ENCODE data around the gene ZNF831.

Gene ZNF831

DNA sequence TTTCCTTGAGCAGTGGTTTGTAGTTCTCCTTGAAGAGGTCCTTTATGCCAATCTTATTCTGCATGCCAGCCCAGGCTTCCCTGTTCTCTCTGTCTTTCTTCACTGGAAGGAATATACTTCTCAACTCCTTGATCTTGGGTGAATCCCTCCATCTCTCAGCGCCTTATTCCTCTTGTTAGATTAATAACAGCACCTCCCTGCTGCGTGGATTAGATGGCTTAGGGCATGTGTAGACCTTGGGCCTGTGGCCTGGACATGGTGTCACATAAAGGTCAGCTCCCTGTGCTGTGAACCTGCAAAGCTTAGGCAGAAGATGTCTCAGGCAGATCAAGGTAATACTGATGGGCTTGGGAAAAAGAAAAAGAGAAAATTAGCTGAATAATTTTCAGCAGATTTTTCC is 18.3 kb downstream of the ZNF831 start:
- Histone ChIP-seq H3K9me2 (replicated peaks; ENCODE audit: control insufficient read depth, low read length) (no peaks in the 10 kb centered on the region), H3K4me2 (ENCODE audit: low read length) (peak overlapping the region; percentile 49), H3K9me3 (ENCODE audit: control insufficient read depth, insufficient read depth, low read length) (no peaks in the 10 kb centered on the region), H3K4me1 (ENCODE audit: control insufficient read depth, low read length) (peaks cover 22% of the 10 kb centered on the region), H3K4me3 (ENCODE audit: low read length) (peak overlapping the region; percentile 44), H3F3A (ENCODE audit: control insufficient read depth, insufficient read depth) (no peaks in the 10 kb centered on the region), H3K27me3 (ENCODE audit: control insufficient read depth, low read length) (no peaks in the 10 kb centered on the region), H3K36me3 (ENCODE audit: control insufficient read depth, low read length) (no peaks in the 10 kb centered on the region), H3K79me2 (ENCODE audit: control insufficient read depth, low read length) (peaks cover 9% of the 10 kb centered on the region), H4K20me1 (ENCODE audit: control insufficient read depth, insufficient read depth, low read depth, low read length) (no peaks in the 10 kb centered on the region), H3K27ac (ENCODE audit: low read depth, low read length) (peak overlapping the region; percentile 34)
- TF ChIP-seq CTCF (IDR thresholded peaks at IDR 0.05; ENCODE audit: low read depth, low read length, poor library complexity, severe bottlenecking) (no peak), EZH2phosphoT487 (IDR thresholded peaks at IDR 0.05; ENCODE audit: borderline replicate concordance, low read length) (no peak)

DNA sequence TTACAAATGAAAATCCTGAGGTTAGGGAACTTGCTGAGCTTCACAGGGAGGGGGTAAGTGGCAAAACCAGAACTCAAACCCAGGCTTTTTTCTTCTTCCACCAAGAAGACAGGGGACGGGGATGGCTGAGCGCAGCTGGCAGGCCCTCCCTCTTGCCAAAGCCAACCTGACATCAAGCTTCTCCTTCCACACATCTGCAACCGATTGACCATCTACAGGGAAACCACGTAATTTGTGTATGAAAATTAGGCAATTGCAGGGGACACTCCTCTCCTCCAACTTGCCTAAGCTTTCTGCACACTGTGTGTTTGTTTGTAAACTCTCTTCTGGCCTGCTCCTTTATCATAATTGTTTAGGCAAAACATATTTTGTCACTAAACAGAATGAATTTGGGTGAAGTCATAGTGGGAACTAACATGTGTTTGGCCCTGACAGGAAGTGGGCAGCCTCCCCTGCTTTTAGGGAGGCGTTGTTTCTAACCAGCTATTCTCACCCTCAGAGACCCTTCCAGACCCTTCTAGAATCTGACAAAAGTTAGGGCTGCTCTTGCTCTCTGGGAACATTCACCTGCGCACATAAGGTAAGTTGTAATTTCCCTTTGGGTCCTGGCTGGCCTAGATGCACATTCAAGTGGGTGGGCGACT is 18.9 kb downstream of the ZNF831 start:
- no peak for TF ChIP-seq CTCF (IDR thresholded peaks at IDR 0.05; ENCODE audit: low read depth, low read length, poor library complexity, severe bottlenecking)
- H3K27ac ChIP-seq (ENCODE audit: low read depth, low read length): peak overlapping the region; percentile 34

DNA sequence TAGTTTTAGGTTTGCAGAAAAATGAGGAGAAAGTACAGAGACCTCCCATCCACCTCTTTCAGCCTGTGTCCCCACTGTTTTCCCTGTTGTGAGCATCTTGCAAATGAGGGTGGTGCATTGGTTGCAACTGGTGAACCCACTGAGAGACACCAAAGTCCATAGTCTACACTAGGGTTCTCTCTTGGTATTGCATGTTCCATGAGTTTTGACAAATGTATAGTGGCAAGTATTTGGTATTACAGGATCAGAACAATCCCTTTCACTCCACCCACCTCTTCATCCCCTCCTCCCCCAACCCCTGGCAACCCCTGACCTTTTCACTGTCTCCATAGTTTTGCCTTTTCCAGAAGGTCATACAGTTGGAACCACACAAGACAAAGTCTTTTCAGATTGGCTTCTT is 20.1 kb downstream of the ZNF831 start:
- Histone ChIP-seq H3K27ac (ENCODE audit: low read depth, low read length) (no peak overlapping the region), H3K27me3 (ENCODE audit: control insufficient read depth, low read length) (no peaks in the 10 kb centered on the region), H3K79me2 (ENCODE audit: control insufficient read depth, low read length) (peaks cover 9% of the 10 kb centered on the region), H3K4me3 (ENCODE audit: low read length) (no peak overlapping the region), H3K9me3 (ENCODE audit: control insufficient read depth, insufficient read depth, low read length) (no peaks in the 10 kb centered on the region), H4K20me1 (ENCODE audit: control insufficient read depth, insufficient read depth, low read depth, low read length) (no peaks in the 10 kb centered on the region), H3K4me2 (ENCODE audit: low read length) (no peak overlapping the region), H3K36me3 (ENCODE audit: control insufficient read depth, low read length) (no peaks in the 10 kb centered on the region), H3K9me2 (replicated peaks; ENCODE audit: control insufficient read depth, low read length) (no peaks in the 10 kb centered on the region), H3K4me1 (ENCODE audit: control insufficient read depth, low read length) (peaks cover 22% of the 10 kb centered on the region), H3F3A (ENCODE audit: control insufficient read depth, insufficient read depth) (no peaks in the 10 kb centered on the region)
- TF ChIP-seq EZH2phosphoT487 (IDR thresholded peaks at IDR 0.05; ENCODE audit: borderline replicate concordance, low read length): no peak
- no peak for TF ChIP-seq CTCF (IDR thresholded peaks at IDR 0.05; ENCODE audit: low read depth, low read length, poor library complexity, severe bottlenecking)

More for the DNA sequence above, 18.9 kb downstream of the ZNF831 start:
- Histone ChIP-seq H3K4me2 (ENCODE audit: low read length) (peak overlapping the region; percentile 49), H3K4me1 (ENCODE audit: control insufficient read depth, low read length) (peaks cover 22% of the 10 kb centered on the region), H3K36me3 (ENCODE audit: control insufficient read depth, low read length) (no peaks in the 10 kb centered on the region), H3K4me3 (ENCODE audit: low read length) (peak overlapping the region; percentile 44), H3K9me3 (ENCODE audit: control insufficient read depth, insufficient read depth, low read length) (no peaks in the 10 kb centered on the region), H3K27me3 (ENCODE audit: control insufficient read depth, low read length) (no peaks in the 10 kb centered on the region), H4K20me1 (ENCODE audit: control insufficient read depth, insufficient read depth, low read depth, low read length) (no peaks in the 10 kb centered on the region), H3F3A (ENCODE audit: control insufficient read depth, insufficient read depth) (no peaks in the 10 kb centered on the region), H3K79me2 (ENCODE audit: control insufficient read depth, low read length) (peaks cover 9% of the 10 kb centered on the region), H3K9me2 (replicated peaks; ENCODE audit: control insufficient read depth, low read length) (no peaks in the 10 kb centered on the region)
